GM15510 (cell line): ENCODE data around the gene NFATC1.

Experiments used
- POLR2A ChIP-seq: IDR thresholded peaks from 3 replicates; pipeline ENCODE4 v1.6.1; 2011; ENCODE audit warnings: borderline replicate concordance; ENCODE audit not compliant: insufficient read length; ENCODE audit errors: extremely low read depth

NFATC1 gene

GRCh38 chr18:79368681-79369080 lies 27.0 kb upstream of the NFATC1 start:
- TF ChIP-seq POLR2A = no peak

GRCh38 chr18:79371561-79372121 lies 24.1 kb upstream of the NFATC1 start:
- no peak for TF ChIP-seq POLR2A

GRCh38 chr18:79372461-79372860 lies 23.3 kb upstream of the NFATC1 start:
- TF ChIP-seq POLR2A = no peak

GRCh38 chr18:79372991-79373390 lies 22.7 kb upstream of the NFATC1 start:
- no peak for TF ChIP-seq POLR2A

GRCh38 chr18:79373736-79374135 lies 22.0 kb upstream of the NFATC1 start:
- TF ChIP-seq POLR2A = no peak

DNA sequence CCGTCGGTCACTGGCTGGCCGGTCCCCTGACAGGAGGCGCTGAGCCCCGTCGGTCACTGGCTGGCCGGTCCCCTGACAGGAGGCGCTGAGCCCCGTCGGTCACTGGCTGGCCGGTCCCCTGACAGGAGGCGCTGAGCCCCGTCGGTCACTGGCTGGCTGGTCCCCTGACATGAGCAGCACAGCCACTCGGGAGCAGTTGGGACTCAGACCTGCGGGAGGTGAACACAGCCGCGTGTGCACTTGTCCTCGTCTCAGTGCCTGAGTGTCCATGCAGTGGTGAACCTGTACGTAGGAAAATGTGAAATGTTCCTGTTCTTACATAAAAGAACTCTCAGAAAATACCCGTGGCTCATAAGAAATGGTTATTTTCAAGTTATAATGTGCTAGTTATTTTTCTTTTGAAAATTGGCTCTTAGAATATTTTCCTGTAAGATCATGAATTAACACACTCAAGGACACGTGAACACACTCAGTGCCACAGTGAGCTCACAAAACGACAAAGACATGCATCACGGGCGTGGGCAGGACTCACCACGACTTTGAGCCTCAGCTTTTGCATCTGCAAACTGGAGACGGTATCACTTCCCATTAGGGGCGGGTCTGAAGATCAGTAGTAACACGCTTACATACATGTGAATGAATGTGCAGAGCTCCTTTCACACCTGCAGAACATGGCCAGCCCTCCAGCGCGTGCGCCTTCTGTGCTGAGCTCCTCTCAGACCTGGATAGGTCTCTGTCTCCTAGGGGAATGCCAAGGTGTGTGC lies 21.1 kb upstream of the NFATC1 start:
- TF ChIP-seq POLR2A = no peak

DNA sequence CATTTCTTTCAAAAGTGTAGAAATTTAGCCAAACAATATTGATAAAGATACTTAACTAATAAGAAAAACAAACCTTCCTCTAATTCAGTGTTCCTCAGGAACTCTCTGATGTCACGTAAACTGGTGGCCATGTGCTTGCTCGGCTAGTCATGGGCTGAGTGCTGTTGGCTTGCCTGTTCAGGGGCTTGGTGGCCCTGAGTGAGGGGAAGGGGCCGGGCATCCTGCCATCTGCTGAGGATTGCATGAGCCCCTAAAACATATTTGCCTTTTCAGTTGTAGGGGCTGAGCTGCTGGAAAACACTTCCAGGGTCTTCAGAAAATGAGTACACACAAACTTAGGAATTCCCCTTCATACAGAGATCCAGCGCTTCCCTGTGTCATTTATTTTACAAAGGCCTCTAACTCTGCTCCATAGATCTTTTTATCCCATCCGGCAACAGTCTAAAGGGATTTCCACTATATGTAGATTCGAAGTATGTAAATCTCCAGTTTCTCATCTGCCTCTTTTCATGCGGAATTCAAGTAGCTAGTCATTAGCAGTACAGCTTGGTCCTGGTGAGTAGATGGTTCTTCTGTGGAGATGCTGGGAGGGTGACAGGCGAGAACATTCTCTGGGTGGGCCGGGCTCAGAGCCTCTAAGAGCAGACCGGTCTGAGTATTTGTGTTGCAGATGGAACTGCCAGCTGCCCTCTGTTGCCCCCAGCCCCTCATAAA lies 20.1 kb upstream of the NFATC1 start:
- no peak for TF ChIP-seq POLR2A

GRCh38 chr18:79377187-79377891 lies 18.4 kb upstream of the NFATC1 start:
- no peak for TF ChIP-seq POLR2A

DNA sequence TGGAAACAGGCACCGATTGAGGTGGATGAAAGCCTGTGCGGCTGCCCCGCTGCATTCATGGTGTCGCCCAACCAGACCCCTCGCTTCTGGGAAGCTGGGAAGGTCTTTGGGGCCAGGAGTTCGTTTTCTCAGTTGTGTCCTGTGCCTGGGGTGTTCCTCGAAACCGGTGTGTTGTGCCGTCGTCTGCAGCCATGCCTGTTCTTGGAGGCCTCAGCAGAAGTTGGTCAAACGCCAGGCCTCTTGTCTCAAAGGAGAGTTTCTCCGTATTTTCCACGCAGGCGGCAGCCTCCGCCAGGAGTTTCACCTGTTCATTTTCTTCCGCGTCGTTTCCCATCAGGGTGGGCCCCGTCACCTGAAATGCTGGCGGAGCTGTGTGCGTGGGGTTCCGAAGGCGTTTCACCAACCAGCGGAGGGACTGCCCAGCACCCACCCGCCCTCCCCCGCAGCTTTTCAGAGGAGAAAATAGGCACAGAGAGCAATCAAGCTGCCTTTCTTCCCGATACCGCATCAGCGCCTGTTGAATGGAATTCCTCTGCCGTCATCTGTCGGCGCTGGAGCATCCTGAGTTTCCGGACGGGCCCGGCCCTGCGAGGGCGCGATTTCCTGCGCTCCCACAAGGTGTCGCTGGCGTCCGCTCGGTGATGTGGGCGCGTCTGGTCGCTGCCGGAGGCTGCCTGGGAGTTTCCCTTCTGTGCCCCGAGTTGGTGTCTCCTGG lies 17.0 kb upstream of the NFATC1 start:
- TF ChIP-seq POLR2A = no peak

DNA sequence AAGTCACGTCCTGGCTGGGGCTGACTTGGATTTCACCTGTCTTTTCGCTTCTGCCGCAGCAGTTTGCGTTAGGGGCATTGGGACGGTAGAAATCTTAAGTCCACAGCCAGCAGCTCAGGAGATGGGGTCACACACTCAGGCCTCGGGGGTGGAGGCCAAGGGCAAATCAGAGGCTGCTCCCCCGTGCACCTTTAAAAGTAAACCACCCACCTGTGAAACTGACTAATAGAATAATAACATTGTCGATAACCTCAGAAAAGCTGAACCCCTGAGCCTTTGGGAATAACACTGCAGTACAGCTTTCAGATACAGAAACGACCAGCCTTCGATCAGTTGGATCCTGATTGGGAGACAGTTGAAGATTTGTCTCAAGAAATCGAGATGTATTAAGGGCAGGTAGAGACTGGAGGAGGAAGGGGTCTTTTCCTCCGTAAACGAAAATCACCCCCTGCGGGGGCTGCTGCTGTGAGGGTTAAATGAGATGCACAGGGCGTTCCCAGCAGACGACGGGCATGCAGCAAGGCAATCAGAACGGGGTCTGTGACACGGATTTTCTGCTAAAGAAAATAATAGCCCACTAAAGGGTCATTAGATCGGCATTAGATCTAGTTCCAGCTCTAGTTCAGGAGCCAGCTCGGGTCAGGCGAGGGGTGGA lies 16.4 kb upstream of the NFATC1 start:
- no peak for TF ChIP-seq POLR2A

DNA sequence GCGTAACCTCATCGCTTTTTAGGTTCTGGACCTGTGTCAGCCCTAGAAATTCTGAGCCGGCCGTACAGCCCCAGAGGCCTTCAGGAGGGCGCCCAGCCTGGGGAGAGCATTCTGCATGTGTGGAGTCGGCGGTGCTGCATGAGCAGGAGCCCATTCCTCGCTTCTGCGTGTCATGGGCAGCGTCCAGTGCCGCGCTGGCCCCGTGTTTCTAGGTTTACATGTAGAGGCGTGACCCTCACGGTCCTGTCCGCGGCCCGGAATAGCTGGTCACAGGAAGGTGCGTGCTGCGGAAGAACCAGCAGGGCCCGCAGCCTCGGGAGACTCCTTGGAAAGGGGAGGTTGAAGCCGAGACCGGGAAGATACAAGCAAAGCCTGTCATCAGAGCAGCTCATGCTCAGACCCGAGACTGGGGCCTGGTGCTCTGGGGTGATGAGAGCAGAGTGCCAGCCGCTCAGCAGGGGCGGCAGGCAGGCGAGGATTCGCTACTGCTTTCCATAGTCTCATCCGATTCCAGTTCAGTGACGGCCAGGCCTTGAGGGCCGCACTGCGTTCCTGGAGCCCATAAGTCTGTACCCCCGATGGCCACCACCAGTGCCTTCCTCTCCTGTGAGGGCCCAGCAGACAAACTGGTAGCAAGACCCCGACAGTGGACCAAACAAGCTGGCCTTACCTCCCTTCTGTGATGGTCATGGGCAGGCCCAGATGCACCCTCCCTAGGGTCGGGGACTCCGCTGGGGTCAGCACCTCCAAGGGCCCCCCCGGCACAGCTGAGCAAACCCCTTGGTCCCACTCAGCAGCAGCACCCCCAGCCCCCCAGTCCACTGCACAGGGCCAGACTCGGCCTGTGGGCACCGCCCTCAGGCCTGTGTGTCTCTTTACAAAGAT lies 15.6 kb upstream of the NFATC1 start:
- no peak for TF ChIP-seq POLR2A

- no peak for TF ChIP-seq POLR2A
Measured at GRCh38 chr18:79380816-79381806, 14.6 kb upstream of the NFATC1 start.
